ENCODE results near the gene TRIM17.

DNA sequence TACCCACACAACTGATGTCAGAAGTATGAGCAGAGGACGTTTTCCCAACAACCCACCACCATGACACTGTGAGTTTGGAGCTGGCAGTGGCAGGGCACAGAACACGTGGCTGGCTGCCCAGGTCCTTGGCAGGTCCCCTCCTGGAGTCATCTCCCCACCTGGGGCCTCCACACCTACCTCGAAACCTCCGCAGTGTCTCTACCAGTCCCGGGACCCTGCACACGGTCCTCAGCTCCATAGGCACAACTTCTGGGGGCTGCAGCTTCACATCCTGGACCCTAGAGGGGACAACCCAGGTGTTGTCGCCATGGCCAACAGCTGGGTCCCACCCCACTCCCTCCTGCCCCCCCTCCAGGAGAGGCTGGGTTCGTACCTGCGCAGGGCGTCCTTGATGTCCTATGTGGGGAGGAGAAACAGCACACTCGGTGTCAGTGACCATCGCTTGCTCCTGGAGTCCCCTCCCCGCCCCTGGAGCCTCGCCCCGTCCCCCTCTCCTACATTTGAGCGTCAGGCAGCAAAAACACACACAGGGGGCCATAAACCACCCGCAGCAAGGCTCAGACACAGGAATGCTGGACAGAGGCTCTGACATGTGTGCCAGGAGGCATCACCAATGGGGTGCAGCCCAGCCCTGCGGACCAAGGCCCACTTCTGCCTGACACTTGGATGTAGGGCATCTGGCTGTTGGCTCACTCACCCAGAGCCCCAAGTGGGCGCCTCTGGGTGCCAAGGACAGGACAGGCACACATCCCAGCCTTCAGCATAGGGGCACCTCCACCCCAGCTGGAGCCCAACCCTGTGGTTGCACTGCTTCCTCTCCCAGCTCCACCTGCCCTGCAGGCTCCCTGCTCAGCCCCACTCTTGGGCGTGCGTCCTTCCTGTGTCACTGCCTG lies 19.6 kb downstream of the TRIM17 start:
- no peak for TF ChIP-seq POLR2A (IDR thresholded peaks at IDR 0.05; ENCODE audit: low read length)
- TF ChIP-seq GATA1 (IDR thresholded peaks at IDR 0.05; ENCODE audit: low read depth, low read length): no peak
